ENCODE measurements around the gene SLC6A12. TPM values are rescaled to one million over a fixed set of nuclear protein-coding genes. Genes with fewer than 3 reads are reported as not detected.

Gene SLC6A12
- total and polyA plus RNA-seq, 9 of the 15 experiments (the other 6 are each of a cell fraction or from before 2014, with no cell fraction given), result not detected

- Histone ChIP-seq H3K9me3 (replicated peaks; ENCODE audit: control insufficient read depth, insufficient read depth, low read depth, low read length) (no peaks in the 10 kb centered on the region), H3K79me2 (ENCODE audit: control insufficient read depth, insufficient read depth, low read length) (no peaks in the 10 kb centered on the region), H2AFZ (ENCODE audit: low read depth, low read length) (no peak overlapping the region), H3K27ac (ENCODE audit: extremely low read depth, low read depth, low read length) (no peak overlapping the region), H4K20me1 (replicated peaks; ENCODE audit: control insufficient read depth, insufficient read depth, low read length) (no peaks in the 10 kb centered on the region), H3K36me3 (ENCODE audit: control insufficient read depth, insufficient read depth, low read length) (no peaks in the 10 kb centered on the region), H3K4me3 (no peak overlapping the region), H3K9me1 (ENCODE audit: control insufficient read depth, insufficient read depth, low read length) (no peaks in the 10 kb centered on the region), H3K4me1 (replicated peaks in 1 of 2; ENCODE audit: control insufficient read depth in 2 of 2, insufficient read depth in 2 of 2, low read length in 2 of 2) (peaks cover 0 to 31% of the 10 kb centered on the region in 2 experiments; a peak in 2 of 5 replicates), H3K9ac (ENCODE audit: insufficient read depth in 1 of 2, low read depth in 2 of 2, low read length in 2 of 2) (no peak overlapping the region), H3K4me2 (ENCODE audit: insufficient read depth, low read length) (no peak overlapping the region), H3K27me3 (ENCODE audit: control insufficient read depth in 2 of 2, insufficient read depth in 2 of 2, low read length in 2 of 2) (peaks cover 2 to 78% of the 10 kb centered on the region in 2 experiments; a peak in 3 of 5 replicates)
- CTCF ChIA-PET (ENCODE audit: low intra/inter-chr PET ratio), result no interaction called here
- intact Hi-C loops (cut with micrococcal nuclease) (no loop called here), in situ Hi-C loops (cut with MboI) (no loop called here)
- TF ChIP-seq CTCF (IDR thresholded peaks at IDR 0.05 in 2 of 3, conservative IDR thresholded peaks at IDR 0.05 in 1 of 3; ENCODE audit: insufficient read depth in 2 of 3, low read depth in 1 of 3, low read length in 3 of 3) (peak in 2 of 3 experiments; percentile 10 to 12; a peak in 1 of 6 replicates), SLC30A9 (CRISPR knock-in tag; IDR thresholded peaks at IDR 0.05) (no peak)
- FAIRE-seq (no peak), DNase-seq (ENCODE audit: extremely low read depth in 1 of 4, low spot score in 3 of 4) (no peak), ATAC-seq (peak; percentile 51; the same call in 2 of the 3 replicates)
- POLR2A ChIA-PET, result interaction anchor here (0.6 kb wide), 2 partner anchors 52 to 477 kb away, joined by 3 read pairs; no protein-coding TSS in a partner anchor
- BruUV-seq (replicated peaks), result no TSS peak
- 5% methylated on average over 5 of the region's 11 CpGs for WGBS (ENCODE audit: insufficient coverage, low coverage, missing lambda C conversion rate)
Measured at GRCh38 chr12:177336-177979, 36.5 kb downstream of the SLC6A12 start.
